Stimulated activated CD4-positive, alpha-beta T cell treated with anti-CD3 and anti-CD28 coated beads, Interleukin-2, amount 100 ng/mL, for 24 hours (primary cell): ENCODE results near the gene PDIA5.
"Not testable (repeated sequence)": the region's sequence is repeated elsewhere in the genome, so short reads cannot be mapped to it uniquely, and the experiment has no call there.

Source experiments
- DNase-seq, 2 donors: peaks; one replicate each; pipeline ENCODE4 v3.0.0-alpha.2; 2020

Gene PDIA5

DNA sequence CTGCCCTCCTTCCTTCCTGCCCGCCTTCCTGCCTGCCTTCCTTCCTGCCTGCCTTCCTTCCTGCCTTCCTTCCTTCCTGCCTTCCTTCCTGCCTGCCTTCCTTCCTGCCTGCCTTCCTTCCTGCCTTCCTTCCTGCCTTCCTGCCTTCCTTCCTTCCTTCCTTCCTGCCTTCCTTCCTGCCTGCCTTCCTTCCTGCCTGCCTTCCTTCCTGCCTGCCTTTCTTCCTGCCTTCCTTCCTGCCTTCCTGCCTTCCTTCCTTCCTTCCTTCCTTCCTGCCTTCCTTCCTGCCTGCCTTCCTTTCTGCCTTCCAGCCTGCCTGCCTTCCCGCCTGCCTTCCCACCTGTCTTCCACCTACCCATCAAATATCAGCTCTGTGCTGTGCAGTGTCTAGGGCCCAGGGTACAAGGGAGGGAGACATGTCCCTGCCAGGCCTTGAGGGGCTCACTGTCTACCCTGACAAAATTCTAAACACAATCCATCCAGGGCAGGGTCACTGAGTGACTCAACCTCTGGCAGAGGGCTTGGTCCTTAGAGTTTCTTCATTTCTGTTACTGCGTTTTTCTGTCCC, 85.1 kb downstream of the PDIA5 start:
- not testable (repeated sequence) for DNase-seq

DNA sequence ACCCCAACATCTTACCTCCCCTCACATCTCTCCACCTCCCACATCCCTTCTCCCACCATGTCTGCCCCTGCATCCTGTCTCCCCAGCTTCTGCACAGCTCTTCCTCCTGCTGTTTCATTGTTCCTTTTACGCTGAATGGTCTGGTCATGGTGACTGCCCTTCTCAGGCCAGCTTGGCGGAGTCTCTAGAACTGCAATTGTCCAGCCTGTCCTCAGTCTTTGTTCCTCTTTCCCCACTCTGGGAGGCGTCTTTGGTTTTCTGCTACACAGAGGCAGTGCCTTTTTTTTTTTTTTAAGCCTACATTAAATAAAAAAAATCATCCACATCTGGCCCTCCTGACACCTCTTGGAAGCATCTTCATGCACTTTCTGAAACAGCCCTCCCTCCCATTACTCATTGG, 85.9 kb downstream of the PDIA5 start:
- no peak for DNase-seq

DNA sequence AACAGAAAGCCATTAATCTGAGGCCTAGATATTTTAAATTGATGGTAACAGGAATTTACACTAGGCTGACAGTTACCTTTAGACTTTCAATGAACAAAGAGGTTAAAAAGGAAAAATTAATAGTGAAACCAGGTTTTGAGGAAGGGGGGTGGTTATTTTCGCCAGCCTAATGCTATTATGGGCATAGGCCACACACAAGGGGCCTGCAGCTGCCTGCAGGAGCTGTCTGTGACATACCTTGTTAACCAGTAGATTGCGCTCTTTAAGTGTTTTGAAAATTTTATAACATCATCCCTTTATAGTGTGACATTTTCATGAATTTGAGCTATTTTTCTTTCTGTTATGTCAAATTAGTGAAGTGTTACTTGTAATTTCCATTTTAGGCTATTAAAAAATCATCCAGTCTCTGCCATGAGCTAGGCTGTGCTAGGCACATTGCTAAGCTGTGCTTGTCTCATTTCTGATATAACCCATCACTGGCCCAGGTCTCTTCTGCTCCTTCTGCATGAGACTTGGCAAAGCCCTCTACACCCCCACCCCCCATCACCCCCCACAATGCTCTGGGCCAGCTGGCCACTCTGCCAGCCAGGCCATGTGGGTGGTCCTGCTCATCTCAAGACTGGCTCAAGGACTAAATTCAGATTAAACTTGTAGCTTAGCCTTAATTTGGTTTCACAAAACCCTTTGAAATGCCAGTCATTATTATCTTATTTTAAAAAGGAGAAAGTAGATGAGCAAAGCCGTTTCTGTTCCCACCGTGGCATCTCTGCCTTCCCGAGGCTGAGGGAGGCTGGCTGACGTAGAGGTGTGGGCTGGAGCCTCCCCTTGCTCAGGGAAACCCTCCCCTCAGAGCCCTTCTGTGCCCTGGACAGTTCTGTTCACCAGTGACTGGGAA, 86.5 kb downstream of the PDIA5 start:
- DNase-seq: no peak

DNA sequence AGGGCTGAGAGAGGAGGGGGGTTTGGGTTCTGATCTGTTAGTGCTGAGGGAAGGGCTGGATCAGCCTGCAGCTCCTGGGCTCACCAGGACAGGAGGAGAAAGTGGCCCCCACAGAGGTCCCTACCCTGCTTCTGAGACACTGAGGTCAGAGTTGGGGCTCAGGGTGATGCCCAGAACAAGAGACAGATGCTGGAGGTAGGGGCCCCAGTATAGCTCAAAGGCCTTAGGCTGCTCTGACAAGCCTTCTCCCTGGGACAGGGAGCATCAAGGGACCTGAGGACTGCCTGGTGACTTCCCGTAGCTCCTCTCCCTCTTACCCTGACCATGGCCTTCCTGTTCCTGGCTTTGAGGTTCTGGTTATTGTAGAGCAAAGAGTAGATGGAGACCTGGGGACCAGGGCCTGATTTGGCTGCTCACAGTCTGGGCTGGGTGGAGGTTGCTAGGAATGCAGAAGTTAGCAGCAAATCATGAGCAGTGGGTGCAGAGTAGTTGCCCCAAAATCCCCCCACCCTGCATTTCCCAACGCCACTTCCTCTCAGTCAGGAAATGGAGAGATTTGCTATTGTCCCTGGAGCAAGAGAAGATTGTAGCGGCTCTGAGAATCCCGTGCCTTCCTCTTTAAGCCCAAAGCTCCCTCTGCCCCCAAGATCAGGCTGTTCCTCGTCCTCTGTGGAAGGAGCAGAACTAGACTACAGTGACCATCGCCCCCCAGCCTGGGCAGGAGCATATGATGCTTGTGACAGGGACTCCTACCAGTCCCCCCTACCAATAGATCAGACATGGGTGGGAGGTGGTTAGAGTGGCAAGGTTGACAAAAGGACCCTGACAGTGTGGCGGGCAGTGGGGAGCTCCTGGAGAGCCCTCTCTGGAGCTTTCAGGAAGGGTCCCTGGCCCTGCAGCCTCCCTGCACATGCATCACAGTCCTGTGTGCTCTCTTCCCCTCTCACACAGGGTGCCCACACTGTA, 87.5 kb downstream of the PDIA5 start:
- no peak for DNase-seq

DNA sequence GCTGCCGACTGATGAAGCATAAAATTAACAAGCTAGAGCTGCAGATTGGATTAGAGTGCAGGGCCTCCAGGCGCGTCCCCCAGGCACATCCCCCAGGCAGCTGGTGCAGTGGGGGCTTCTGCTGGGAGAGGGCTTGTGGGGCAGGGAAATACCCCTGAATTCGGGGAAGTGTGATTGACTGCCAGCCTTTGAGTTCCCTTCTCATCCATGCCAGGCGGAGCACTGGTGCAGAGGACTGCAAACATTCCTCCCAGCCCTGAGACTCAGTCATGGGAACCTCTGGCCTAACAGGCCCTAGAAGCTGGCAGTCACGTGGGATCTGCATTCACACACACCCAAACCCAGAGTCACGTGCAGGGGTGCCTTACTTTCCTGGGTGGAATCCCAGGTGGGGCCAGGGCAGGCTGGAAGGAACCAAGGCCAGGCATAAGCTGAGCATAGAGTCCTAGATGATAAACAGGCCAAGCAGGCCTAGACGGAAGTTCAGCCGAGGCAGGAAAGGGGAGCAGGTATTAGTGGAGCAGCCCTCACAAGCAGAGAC, 88.7 kb downstream of the PDIA5 start:
- DNase-seq: no peak

DNA sequence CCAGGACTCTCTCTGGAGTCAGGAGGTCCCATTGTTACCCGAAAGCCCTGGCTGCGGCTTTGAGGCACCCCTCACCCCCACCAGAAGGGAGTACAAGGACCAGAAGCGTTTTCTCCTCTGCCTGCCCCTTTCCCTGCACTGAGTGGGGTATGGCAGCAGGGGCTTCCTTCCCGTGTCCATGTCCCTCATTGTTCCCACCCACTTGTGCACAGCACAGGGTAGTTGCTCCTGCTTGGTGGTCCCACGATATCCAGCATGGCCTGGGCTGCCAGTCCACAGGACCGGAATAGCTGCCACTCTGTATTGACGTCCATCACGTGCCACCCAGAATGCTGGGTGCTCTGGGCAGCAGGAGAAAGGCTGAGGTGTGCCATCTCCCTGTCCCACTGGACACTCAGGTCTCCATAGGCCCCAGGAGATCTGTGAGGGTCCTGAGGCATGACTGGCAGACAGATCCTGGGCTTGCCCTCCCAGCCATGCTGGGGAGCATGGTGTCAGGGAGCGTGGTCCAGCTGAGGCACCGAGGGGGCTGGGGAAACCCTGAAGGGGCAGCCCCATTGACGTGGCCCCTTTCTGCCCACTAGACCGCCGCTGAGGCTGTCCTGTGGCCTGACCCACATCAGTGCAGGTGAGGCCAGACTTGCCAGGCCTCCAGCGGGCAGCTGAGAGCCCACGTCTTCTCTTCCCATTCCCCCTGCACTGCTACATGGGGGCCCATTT, 89.6 kb downstream of the PDIA5 start:
- no peak for DNase-seq

DNA sequence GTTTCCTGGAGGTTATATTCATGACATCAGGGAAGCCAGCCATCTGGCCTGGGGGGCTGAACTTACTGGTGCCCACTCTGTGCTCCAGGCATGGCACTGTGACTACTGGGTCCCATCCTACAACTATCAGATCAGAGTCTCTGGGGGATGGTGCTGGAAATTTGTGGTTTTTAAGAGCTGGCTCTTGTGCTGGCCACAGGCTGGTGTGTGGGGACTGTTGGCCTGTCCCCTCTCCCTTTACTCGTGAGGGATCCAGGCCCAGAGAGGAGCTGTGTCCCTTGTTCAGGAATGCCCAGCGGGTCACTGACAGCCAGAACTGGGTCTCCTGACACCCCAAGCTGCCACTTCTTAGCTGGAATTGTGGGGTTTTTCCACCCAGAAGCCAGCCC, 90.4 kb downstream of the PDIA5 start:
- DNase-seq: no peak

DNA sequence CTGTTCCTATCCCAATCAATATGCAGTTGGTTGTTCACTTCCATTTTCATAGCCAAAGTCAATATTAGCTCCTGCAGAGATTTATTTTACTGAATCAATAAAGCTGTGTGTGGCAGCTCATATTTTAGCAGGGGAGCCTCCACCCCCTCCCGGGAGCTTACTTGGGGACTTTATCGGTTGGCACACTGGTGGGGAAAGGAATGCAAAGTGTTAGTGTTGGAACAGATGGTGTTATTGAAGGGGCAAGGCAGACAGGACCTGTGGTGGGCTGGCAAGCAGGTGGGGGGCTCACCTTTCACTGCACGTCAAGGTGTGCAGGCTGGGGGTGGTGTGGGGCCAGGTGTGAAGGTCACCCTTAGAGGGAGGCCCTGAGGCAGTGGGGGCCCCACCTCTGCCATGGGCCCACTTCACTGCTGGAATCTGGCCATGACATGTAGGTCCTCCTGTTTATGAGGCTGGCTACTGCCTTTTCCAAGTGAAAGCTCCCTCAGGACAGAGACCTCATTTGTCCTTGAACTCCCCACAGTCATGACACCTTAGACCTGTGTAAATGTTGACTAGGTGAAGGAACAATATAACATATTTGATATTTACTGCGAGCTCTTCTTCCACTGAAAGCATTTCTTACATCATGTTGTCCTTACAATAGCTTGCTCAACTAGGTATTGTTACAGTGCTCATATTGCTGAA, 90.9 kb downstream of the PDIA5 start:
- no peak for DNase-seq

DNA sequence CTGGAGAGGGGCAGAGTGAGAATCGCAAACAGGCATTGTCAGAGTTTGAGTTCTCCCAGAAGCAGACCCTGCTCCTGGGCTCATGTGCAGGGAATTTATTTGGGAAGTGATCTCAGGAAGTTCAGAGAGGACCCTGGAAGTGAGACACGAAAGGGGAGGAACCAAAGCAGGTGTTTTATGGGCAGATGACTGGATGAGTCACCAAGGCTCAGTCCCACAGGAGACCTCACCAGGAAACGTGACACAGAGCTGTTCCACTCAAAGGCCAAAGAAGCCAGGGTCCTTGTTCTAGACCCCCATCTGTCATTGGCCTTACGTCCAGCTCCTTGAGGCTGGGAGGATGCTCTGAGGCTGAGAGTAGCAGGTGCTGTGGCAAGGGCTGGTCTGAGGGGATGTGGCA, 91.5 kb downstream of the PDIA5 start:
- DNase-seq: no peak

DNA sequence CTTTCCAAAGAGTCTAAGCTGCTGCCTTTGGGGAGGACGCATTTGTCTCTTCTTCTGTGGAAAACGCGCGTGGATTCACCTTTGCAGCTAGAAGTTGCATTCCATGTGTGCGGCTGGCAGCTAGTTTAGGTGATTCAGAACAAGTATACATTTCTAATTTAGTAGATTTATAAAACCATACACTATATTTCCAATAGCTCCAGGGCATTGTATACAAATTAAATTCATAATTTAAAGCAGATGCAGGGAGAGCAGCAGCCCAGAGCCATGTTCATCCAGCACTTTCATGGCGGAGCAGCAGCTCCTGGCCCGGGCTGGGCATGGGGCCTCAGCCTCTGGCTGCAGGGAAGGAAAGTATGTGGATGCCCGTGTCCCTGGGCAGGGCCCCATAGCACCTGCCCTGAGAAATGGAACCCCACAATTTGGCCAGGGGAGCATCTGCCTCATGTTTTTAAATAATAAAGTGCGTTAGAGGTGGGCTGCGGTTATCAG, 92.1 kb downstream of the PDIA5 start:
- DNase-seq: no peak

DNA sequence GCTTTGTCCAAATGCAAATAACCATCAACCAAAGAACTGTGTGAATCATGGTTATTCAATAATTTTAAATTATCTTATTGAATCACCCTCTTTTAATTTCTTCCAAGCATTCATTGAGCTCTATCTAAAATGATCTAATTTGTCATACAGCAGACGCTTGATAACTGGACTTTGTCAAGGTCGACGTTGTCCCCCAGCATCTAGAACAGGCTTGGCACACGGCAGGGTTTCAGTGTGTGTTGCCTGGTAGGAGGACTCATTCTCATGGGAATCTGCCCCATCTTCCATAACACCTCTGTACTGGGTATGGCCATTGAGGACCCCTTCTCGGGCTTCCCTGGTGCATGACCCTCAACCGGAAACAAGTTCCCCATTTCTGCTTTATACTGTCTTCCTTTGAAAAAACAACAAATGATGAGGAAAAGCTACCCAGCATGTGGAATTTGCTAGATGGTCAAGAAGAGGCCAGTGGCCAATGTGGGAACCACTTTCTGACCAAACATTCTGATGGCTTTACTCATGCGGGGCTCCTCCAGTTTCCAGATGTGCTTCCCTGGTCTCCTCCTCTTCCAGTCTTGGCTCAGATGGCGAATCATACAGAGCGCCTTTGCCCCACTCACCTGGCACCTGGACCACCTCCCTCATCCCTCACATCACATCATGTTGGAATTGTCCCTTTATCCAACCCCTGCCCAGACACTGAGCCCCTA, 93.3 kb downstream of the PDIA5 start:
- DNase-seq: no peak

DNA sequence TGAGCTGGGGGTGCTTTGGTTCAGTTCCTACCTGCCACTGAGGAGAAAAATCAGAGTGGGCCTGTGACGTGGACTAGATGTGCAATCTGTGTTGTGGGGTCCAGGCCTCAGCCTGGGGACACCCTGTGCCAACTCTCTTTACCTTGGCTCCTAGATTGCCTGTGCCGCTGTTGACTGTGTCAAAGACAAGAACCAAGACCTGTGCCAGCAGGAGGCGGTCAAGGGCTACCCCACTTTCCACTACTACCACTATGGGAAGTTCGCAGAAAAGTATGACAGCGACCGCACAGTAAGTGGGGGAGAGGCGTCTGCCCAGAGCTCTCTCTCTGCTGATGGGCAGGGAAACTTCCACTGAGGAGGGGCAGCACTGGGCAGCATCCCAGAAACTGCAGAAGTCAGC, 94.3 kb downstream of the PDIA5 start:
- DNase-seq: no peak

DNA sequence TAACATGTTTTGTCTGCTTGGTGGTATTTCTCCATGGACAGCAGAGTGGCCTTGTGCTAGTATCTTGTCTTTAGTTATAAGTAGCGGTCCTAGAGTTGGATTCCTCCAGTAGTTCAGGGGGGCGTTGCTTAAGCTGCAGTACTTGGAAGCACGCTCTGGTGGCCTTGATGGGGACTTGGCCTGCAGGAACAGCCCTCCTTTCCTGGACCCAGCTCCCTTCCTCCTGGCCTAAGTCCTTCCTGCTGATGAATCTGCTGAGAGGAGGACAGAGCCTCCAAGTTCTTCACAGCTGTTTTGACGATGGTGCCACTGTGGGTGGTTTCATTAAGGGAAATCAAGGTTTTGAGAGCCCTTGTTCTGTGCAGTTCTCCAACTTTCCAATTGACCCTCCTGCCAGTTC, 96.3 kb downstream of the PDIA5 start:
- DNase-seq: no peak

DNA sequence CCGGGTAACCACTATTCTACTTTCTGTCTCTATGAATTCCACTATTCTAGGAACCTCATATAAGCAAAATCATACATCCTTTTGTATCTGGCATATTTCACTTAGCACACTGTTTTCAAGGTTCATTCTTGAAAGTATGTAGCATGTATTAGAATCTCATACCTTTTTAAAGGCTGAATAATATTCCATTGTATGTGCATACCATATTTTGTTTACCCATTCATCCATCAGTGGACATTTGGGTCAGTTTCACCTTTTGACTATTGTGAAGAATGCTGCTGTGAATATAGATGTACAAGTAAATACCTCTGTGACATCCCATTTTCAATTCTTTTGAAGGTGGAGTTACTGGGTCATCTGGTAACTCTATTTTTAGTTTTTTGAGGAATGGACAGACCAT, 98.3 kb downstream of the PDIA5 start:
- DNase-seq: no peak

DNA sequence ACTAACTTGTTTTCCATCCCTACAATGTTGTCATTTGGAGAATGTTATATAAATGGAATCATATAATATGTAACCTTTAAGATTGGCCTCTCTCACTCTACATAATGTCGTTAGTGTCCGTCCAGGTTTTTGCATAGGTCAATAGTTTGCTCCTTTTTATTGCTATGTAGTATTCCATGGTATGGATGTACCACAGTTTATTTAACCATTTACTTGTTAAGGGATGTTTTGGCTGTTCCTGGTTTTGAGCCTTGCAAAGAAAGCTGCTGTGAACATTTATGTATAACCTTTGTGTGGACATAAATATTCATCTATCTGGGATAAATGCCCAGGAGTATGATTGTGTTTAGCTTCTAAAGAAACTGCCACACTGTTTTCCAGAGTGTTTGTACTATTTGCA, 100.9 kb downstream of the PDIA5 start:
- no peak for DNase-seq

DNA sequence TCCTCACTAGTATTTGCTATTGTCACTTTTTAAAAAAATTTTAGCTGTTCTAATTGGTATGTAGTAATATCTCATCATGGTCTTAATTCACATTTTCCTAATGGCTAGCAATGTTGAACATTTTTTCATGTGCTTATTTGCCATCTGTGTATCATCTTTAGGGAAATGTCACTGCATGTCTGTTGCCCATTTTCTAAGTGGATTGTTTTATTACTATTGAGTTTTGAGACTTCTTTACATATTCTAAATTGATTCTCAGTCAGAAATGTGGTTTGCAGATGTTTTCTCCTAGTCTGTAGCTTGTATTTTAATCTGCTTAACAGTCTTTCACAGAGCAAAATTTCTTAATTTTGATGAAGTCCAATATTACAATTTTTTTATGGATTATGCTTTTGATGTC, 101.3 kb downstream of the PDIA5 start:
- DNase-seq: no peak

DNA sequence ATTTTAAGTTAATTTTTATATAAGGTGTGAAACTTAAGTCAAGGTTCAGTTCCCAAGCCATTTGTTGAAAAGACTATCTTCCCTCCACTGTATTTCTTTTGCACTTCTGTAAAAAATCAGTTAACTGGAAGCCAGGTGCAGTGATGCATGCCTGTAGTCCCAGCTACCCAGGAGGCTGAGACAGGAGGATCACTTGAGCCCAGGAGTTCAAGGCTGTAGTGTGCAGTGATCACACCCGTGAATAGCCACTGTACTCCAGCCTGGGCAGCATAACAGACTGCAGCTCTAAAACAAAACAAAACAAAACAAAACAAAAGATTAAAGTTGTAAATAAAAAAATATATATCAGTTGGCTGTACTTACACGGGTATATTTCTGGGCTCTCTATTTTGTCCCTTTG, 101.8 kb downstream of the PDIA5 start:
- DNase-seq: no peak

DNA sequence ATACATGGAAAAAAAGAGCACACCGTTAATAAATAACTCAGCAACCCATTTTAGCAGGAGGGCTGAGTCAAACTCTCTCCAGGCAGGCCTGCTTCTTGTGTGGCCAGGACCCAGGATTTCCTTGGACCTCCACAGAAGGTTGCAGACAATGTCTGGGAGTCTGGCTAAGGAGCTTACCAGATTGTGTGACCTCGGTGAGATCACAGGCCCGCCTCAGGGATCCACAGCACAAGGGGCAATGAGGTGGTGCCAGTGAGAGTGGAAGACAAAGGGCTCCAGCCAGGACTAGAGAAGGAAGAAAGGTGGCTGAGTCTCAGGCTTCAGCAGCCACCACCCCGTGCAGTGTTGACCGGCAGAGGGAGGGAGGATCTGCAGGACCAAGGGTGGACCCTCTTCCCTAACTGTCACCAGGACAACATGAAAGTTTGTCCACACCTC, 102.7 kb downstream of the PDIA5 start:
- no peak for DNase-seq

DNA sequence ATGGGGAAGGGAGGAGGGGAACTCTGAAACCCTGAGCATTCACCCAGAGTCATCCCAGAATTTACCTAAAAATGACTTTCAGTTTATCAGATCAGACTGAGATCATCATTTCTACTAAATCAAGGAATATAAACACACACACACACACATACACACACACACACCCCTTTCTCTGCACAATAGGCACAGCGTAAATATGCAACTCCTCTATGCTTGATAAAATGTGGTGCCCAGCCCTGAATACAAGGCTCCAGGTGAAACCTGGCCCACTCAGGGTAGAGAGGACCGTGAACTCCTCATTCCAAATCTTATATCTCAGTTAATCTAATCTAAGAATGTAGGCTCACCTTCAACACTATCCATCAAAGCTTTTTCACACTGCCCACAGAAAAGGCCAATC, 103.1 kb downstream of the PDIA5 start:
- DNase-seq: no peak

DNA sequence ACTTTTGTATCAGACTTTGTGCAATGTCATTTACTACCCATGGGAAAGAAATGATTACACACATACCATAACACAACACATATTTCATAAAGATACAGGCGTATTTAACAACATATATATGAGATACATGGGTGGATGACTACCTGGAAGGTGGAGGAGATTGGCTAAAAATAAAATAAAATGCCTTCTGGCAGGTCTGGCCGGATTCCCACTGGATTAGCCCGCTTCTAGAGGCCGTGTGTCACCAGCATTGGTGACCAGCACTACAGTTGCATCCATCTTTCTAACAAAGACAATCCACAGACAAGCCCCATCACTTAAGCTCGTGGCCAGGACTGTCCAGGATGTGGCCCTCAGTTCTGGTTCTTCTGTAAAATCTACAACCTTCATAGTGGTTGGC, 114.0 kb downstream of the PDIA5 start:
- DNase-seq: no peak

DNA sequence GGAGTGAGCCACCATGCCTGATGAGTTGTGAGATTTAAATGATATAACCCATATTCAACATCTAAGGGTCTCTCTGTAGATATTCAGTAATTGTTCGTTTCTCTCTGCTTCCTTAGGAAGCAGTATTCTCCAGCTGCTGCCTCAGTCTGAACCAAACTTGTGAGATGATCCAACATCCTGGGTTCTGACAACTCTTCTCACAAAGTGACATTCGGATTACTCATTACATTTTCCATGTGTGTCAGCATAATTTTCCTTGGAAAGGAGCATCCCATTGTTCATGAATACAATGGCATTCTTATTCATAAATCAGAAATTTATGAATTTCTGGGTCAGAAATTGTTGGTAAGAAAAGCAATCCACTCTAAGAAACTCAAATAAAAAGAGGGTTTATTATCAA, 119.9 kb downstream of the PDIA5 start:
- DNase-seq: no peak
